Activated CD4-positive, CD25-positive, alpha-beta regulatory T cell treated with anti-CD3 and anti-CD28 coated beads, Interleukin-2, amount 50 U/mL, for 24 hours (primary cell): Measurements from ENCODE around the gene ACAA2.

Source experiments
- ATAC-seq, 2 donors: fragments of 150-1000 bp; cut with Tn5 transposase; one replicate each; pipeline ENCODE4 v1.10.0; 2021; ENCODE audit warnings: mild to moderate bottlenecking in 1 of 2, moderate library complexity in 1 of 2

ACAA2 gene

GRCh38 chr18:49764032-49764431 lies 49.3 kb downstream of the ACAA2 start:
- ATAC-seq, result no peak

DNA sequence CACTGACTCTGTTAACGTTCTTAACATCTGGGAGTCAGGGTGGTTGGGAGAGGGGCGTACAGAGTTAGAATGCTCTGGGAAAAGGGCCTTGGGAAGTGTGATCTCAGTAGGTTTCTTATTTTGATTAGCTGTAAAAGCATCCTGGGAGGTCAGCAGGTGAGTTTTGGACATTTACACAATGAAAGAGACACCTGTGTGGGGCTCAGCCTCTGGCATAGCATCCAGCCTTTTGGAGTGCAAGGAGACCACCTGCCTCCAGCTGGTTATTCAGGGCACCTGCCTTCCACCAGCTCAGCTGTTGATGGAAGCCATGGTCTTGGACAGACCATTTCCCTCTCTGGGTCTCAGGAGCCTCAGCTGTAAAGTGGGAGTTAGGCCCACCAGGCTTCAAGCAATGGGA lies 49.7 kb downstream of the ACAA2 start:
- no peak for ATAC-seq

- no peak for ATAC-seq
These were observed 50.9 kb downstream of the ACAA2 start for GRCh38 chr18:49762191-49763077.

GRCh38 chr18:49761771-49762170 lies 51.6 kb downstream of the ACAA2 start:
- ATAC-seq, result no peak

GRCh38 chr18:49758263-49758610 lies 55.1 kb downstream of the ACAA2 start:
- ATAC-seq, result no peak

GRCh38 chr18:49757513-49758262 lies 55.6 kb downstream of the ACAA2 start:
- no peak for ATAC-seq

DNA sequence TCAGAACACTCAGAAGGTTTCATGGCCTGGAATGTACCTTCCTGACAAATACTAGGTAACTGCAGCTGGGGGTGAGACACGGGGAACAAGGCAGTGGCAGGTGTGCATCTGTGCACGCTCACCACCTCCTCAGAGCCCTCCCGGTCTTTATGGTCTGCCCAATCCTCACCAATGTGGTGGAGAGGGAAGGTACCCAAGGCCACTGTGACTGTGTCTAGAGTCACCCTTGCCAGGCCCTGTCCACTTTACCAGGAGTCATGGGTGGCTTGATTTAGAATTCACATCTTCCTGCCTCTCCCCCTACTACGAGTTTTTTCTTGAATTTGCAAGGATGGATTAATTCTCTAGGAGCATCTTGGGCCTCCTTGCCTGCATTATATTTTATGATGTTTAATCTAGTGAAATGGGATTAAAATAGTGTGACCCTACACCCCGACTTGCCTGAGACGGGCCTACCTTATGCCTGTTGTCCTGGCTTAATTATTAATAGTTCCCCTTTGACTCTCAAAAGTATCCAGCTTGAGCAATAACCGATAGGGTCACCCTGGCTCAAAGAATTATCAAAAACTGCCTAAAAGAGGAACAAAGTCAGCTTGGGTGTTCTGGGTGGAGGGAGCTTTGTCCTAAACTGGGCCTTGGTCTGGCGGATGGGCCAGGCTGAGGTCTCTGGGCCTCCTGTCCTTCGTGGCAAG lies 56.5 kb downstream of the ACAA2 start:
- ATAC-seq, result no peak

- no peak for ATAC-seq
These were observed 57.2 kb downstream of the ACAA2 start for GRCh38 chr18:49756135-49756534.

GRCh38 chr18:49755489-49755888 lies 57.8 kb downstream of the ACAA2 start:
- peak in 1 of 2 donors; percentile 13 for ATAC-seq

- ATAC-seq, result no peak
These were observed 58.5 kb downstream of the ACAA2 start for GRCh38 chr18:49754866-49755265.

DNA sequence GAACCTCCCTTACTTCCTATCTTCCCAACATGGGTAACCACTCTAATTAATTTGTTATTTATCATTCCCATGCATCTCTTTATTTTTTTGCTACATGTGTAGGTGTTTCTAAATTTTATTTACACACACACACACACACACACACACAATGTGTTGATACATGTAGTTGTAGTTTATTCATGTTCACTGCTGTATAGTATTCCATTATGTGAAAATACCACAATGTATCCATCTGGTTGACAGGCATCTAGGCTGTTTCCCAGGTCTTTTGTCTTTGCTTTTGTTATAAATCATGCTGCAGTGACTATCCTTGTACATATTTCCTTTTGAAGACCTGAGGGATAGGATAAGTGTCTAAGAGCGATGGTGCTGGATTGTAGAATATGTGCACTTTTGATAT lies 59.7 kb downstream of the ACAA2 start:
- no peak for ATAC-seq

DNA sequence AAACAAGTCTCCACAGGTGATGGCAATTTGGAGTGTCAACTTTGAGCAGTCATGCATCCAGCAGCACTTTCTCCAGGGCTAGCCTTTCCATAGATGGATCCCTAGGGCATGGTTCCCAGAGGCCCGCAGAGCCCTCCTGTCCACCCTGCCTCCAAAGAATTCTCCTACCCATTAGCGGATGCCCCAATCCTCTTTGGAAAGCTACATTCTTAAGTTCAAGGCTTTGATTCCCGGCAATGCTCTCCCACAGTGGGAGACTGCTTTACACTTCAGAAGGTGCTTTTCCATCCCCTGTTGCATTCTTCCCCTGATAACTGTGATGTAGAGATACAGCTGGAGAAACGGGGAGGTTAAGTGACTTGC lies 61.3 kb downstream of the ACAA2 start:
- no peak for ATAC-seq

DNA sequence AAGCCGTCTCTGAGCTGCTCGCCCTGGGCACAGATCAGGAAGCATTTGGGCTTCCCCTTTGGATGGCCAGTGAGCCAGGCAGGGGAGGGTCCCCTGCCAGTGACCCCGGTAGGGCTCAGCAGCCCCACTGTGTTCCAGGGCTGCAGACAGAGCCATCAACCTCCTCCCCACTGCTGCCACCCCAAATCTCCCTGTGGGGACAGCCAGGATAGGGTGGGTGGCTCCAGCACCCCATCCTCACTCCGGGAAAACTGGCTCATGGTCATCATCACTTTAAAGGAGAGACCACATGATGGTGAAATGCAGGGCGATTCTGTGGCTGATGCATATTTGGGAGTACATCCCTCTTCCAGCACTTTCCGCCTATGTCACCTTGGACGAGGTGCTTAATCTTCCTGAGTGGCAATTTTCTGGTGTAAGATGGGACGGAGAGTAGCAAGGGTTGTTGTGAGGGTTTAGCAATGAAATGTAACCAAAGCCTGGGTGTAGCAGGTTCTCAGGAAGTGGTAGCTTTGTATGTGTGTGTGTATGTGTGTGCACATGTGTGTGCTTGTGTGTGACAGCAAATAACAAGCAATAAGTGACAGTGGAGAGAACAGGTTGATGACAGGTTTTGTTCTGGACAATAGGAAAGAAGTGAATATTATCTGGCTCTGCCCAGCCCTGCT lies 61.8 kb downstream of the ACAA2 start:
- no peak for ATAC-seq

GRCh38 chr18:49749563-49749962 lies 63.8 kb downstream of the ACAA2 start:
- ATAC-seq, result no peak

DNA sequence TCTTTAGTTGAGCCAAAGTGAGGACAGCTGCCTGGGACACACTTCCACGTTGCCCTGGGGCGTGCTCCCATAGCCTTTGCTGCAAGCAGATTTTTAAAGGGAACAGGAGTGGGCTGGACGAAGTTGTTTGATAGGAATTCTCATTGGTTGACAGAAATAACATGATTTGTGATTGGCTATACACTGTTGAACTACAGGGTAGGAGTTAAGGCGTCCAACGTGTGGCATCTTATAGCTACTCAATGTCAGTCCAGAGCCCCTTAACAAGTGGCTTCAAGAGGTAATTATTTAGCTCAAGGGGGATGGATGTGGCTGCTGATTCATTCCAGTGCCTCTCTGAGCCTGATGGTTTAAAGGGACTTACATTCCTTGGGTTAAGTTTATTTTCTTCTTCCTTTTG lies 65.5 kb downstream of the ACAA2 start:
- no peak for ATAC-seq

- ATAC-seq, result no peak
These were observed 68.0 kb downstream of the ACAA2 start for GRCh38 chr18:49745045-49746014.

DNA sequence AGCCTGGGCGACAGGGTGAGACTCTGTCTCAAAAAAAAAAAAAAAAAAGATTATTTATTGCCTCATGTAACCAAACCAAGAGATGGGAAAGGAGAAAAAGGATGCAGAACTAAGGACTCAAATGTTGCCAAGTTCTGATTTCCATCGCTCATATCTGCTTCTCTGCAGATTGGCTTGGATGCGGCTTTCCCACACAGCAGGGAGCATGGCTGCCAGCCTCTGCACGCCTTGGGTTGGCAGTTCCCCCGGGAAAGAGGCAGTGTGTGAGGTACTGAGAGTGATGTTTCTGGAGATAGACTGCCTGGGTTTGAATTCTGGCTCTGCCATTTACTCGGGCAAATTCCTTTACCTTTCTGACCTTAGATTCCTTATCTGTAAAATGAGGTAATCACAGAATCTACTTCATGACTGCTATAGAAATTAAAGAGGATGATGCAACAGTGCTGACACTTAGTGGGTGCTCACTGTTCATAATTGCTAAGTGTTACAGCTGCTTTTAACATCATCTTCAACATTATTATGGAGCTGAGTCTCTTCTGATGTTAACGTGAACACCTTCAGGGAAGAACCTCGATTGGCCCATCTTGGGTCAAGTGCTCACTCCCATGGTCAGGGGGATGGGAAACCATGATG lies 68.8 kb downstream of the ACAA2 start:
- ATAC-seq, result no peak

GRCh38 chr18:49743117-49743567 lies 70.2 kb downstream of the ACAA2 start:
- ATAC-seq, result no peak

DNA sequence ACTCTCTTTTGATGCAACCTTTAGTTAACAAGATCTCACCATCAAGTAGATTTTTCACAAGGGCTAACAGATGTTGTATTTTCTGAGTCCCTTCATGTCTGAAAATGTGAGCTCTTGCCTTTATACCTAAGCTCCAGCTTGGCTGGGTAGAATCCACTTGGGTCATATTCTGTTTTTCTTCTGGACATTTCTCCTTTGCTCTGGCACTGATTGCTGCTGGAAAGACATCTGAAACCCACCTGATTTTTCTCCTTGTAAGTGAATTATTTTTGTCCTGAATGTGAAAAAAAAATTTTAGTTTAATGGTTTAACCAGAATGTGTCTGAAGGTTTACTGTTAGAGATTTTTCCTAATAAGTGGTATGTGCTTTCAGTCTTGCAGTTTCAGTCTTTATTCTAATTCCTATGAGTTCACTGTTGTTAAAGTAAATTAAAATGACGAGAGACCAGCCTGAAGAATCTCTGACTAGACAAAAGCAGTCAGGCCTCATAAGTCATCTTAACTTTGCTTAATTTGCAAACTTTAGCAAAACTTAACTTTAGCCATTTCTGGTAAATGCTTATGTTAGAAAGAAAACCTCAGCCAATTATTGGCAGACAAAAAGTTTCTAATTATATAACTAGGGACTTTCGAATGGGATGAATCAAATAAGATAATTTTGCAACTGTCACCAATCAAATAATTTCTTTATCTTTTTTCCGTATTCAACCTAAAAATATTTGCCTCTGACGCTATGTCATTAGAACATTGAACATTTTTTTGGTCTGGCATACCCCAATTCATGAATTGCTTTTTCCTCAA lies 70.8 kb downstream of the ACAA2 start:
- ATAC-seq, result no peak

DNA sequence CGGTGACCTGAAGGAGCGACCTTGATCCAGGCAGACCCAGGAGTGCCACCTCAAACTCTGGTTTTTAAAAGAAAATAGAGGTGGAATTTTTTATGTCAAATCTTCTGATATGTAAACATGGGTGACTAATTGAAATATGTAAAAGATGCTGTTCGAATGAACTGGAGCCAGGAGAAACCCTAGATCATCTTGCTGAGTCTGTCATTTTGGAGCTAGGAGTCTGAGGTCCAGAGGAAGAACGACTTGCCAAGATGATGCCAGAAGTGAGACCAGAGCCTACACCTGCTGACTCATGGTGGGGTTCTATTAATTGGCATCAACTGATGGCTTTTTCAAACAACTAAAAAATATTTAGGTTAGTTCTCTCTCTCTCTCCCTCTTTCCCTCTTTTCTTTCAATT lies 74.1 kb downstream of the ACAA2 start:
- ATAC-seq, result no peak
